K562 (cell line): Measurements from ENCODE around the gene DLGAP1. TPM values are rescaled to one million over a fixed set of nuclear protein-coding genes. Genes with fewer than 3 reads are reported as not detected.

Source experiments
- BDP1 ChIP-seq: IDR thresholded peaks from 3 replicates; pipeline ENCODE4 v1.6.1; 2011; ENCODE audit not compliant: insufficient read length, insufficient read depth
- BRD4 ChIP-seq: fragments of 200-600 bp; sonication (generic); IDR thresholded peaks from 2 replicates; pipeline ENCODE4 v1.6.1; 2017; ENCODE audit warnings: inconsistent platforms
- CC2D1A ChIP-seq: fragments of 450-650 bp; IDR thresholded peaks from 2 replicates; pipeline ENCODE4 v1.6.1; 2017; ENCODE audit warnings: mild to moderate bottlenecking
- CEBPG ChIP-seq, 3 experiments: fragments of 200-800 bp in 1 of 3; sonication (Bioruptor generic) in 1 of 3; sonication (generic) in 1 of 3; formaldehyde crosslinking in 1 of 3; IDR thresholded peaks in 2 of 3; conservative IDR thresholded peaks in 1 of 3; 2 replicates each; pipeline versions ENCODE4 v1.6.1 to v1.8.0; 2016 to 2022; ENCODE audit warnings: missing compliant biosample characterization in 2 of 3, missing genetic modification characterization in 2 of 3, mild to moderate bottlenecking in 1 of 3, missing genetic modification reagents in 1 of 3
- DDX20 ChIP-seq: fragments of 450-650 bp; IDR thresholded peaks from 2 replicates; pipeline ENCODE4 v1.6.1; 2016; ENCODE audit warnings: missing genetic modification characterization, low read depth, mild to moderate bottlenecking, missing compliant biosample characterization, moderate library complexity
- FOS ChIP-seq: IDR thresholded peaks from 3 replicates; pipeline ENCODE4 v1.6.1; 2011; ENCODE audit not compliant: insufficient read length; ENCODE audit errors: extremely low read depth
- FOXJ2 ChIP-seq: fragments of 200-800 bp; sonication (Bioruptor generic); IDR thresholded peaks from 2 replicates; pipeline ENCODE4 v1.6.1; 2016; ENCODE audit warnings: missing genetic modification characterization, missing compliant biosample characterization
- GATA2 ChIP-seq: sonication (generic); formaldehyde crosslinking; IDR thresholded peaks from 2 replicates; pipeline ENCODE4 v1.4.0; 2020; ENCODE audit warnings: mild to moderate bottlenecking, missing genetic modification reagents
- HIVEP1 ChIP-seq: fragments of 250-450 bp; sonication (Bioruptor Pico); IDR thresholded peaks from 2 replicates; pipeline ENCODE4 v1.4.0; 2020; ENCODE audit warnings: mild to moderate bottlenecking
- KDM4B ChIP-seq, 2 experiments: fragments of 450-650 bp in 1 of 2; sonication (generic) in 1 of 2; IDR thresholded peaks; 2 replicates each; pipeline ENCODE4 v1.6.1; 2016 to 2017; ENCODE audit warnings: borderline replicate concordance in 2 of 2, antibody characterized with exemption in 1 of 2, low read depth in 1 of 2, mild to moderate bottlenecking in 1 of 2
- MYNN ChIP-seq, 2 experiments: sonication (generic); formaldehyde crosslinking in 1 of 2; IDR thresholded peaks; 2 replicates each; pipeline versions ENCODE4 v1.5.0 to v1.6.1; 2016 to 2020; ENCODE audit warnings: antibody characterized with exemption in 1 of 2, missing genetic modification reagents in 1 of 2
- NR2C2 ChIP-seq, 2 experiments: fragments of 200-800 bp in 1 of 2; sonication (Bioruptor generic) in 1 of 2; sonication (generic) in 1 of 2; formaldehyde crosslinking in 1 of 2; IDR thresholded peaks; 2 replicates each; pipeline versions ENCODE4 v1.6.1 to v1.8.0; 2016 to 2022; ENCODE audit warnings: mild to moderate bottlenecking in 1 of 2, missing compliant biosample characterization in 1 of 2, missing genetic modification characterization in 1 of 2, missing genetic modification reagents in 1 of 2
- OTX1 ChIP-seq: fragments of 450-650 bp; formaldehyde crosslinking; IDR thresholded peaks from 2 replicates; pipeline ENCODE4 v1.4.0; 2022; ENCODE audit warnings: mild to moderate bottlenecking
- RCOR1 ChIP-seq, 2 experiments: IDR thresholded peaks; 2 replicates each; pipeline ENCODE4 v1.6.1; 2012; ENCODE audit warnings: low read depth in 2 of 2, low read length in 2 of 2, borderline replicate concordance in 1 of 2, improper control_type of control experiment in 1 of 2
- TAF9B ChIP-seq: fragments of 450-650 bp; IDR thresholded peaks from 2 replicates; pipeline ENCODE4 v1.6.1; 2018; ENCODE audit warnings: mild to moderate bottlenecking; ENCODE audit not compliant: partially characterized antibody
- TCF3 ChIP-seq: sonication (generic); formaldehyde crosslinking; IDR thresholded peaks from 2 replicates; pipeline ENCODE4 v1.4.0; 2020; ENCODE audit warnings: mild to moderate bottlenecking, missing genetic modification reagents
- ZBED1 ChIP-seq: IDR thresholded peaks from 2 replicates; pipeline ENCODE4 v1.6.1; 2014
- ZFP36 ChIP-seq: fragments of 150-350 bp; IDR thresholded peaks from 2 replicates; pipeline ENCODE4 v1.6.1; 2018; ENCODE audit warnings: low read length, low read depth; ENCODE audit not compliant: partially characterized antibody
- ZNF121 ChIP-seq: sonication (generic); formaldehyde crosslinking; conservative IDR thresholded peaks from 2 replicates; pipeline ENCODE4 v1.8.0; 2022; ENCODE audit warnings: missing genetic modification reagents
- ZNF431 ChIP-seq: sonication (generic); formaldehyde crosslinking; IDR thresholded peaks from 2 replicates; pipeline ENCODE4 v1.8.0; 2022; ENCODE audit warnings: mild to moderate bottlenecking, missing genetic modification reagents
- ZNF445 ChIP-seq: fragments of 250-450 bp; sonication (Bioruptor Pico); IDR thresholded peaks from 2 replicates; pipeline ENCODE4 v1.4.0; 2020; ENCODE audit warnings: low read depth, mild to moderate bottlenecking, moderate library complexity
- ZNF57 ChIP-seq: fragments of 450-650 bp; formaldehyde crosslinking; IDR thresholded peaks from 2 replicates; pipeline ENCODE4 v1.4.0; 2020; ENCODE audit warnings: mild to moderate bottlenecking, moderate library complexity
- polyA plus RNA-seq, 8 experiments: library from polyadenylated mRNA; depleted of rRNA in 4 of 8; stranded (reverse) in 5 of 8; unstranded in 3 of 8; fragments of >200 nt; fragmentation: Nextera tagmentation in 2 of 8; fragmentation: Illumina TruSeq in 1 of 8; extraction: Ambion mirVana in 2 of 8; extraction: Trizol in 1 of 8; gene quantifications; 2 replicates each; pipeline versions ENCODE4 v1.2.1 to v1.2.3, GENCODE V29; 2011 to 2014; ENCODE audit warnings: inconsistent platforms in 1 of 8, missing spikeins in 1 of 8
- total RNA-seq, 7 experiments: library from RNA; depleted of rRNA in 6 of 7; stranded (reverse); fragments of >200 nt in 6 of 7; fragmentation: Illumina TruSeq in 2 of 7; extraction: Trizol in 2 of 7; gene quantifications; 2 replicates each; pipeline versions ENCODE4 v1.2.1 to v1.2.3, GENCODE V29; 2011 to 2021; ENCODE audit warnings: low replicate concordance in 1 of 7
- TF ChIP-seq, protein P1 (sequence below): fragments of 450-650 bp; IDR thresholded peaks from 2 replicates; pipeline ENCODE4 v1.6.1; 2016; ENCODE audit warnings: low read depth, mild to moderate bottlenecking, moderate library complexity
- TF ChIP-seq, protein P2 (sequence below): fragments of 250-450 bp; sonication (Bioruptor Pico); IDR thresholded peaks from 2 replicates; pipeline ENCODE4 v1.5.0; 2021
- TF ChIP-seq, protein P3 (sequence below): fragments of 450-650 bp; formaldehyde crosslinking; IDR thresholded peaks from 2 replicates; pipeline ENCODE4 v1.4.0; 2020; ENCODE audit warnings: mild to moderate bottlenecking, mixed read lengths
- TF ChIP-seq, protein P4 (sequence below): sonication (generic); formaldehyde crosslinking; IDR thresholded peaks from 2 replicates; pipeline ENCODE4 v1.9.0; 2022; ENCODE audit warnings: mild to moderate bottlenecking, missing genetic modification reagents

Gene DLGAP1
- total and polyA plus RNA-seq, 9 of the 15 experiments (the other 6 are each of a cell fraction or from before 2014, with no cell fraction given), result 0.04 to 0.22 (median 0.08) TPM

DNA sequence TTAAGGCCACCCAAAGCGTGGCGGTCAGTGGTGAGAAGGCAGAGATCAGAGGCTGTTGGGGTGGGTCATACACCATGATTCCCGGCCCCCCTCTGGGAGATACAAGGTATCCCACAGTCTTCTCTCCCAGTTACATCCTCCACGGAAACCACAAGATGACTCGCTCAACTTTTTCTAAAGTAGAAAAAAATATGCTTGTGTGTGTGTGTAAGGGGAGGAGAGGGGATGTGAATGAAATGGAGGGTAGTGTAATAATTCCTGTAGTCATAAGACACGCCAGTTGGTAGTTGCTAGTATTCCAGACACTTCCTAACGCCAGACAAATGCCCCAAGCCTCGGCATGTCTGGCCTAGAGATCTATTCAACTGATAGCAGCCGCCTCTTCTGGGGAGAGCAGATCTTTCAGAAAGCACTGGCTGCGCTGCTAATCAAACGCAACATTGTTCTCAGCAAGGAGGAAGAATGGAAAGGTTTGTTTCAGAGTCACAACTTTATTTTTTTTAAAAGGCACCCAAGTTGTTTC lies 861.7 kb downstream of the DLGAP1 start (continued):
- TF ChIP-seq, protein P1, sequence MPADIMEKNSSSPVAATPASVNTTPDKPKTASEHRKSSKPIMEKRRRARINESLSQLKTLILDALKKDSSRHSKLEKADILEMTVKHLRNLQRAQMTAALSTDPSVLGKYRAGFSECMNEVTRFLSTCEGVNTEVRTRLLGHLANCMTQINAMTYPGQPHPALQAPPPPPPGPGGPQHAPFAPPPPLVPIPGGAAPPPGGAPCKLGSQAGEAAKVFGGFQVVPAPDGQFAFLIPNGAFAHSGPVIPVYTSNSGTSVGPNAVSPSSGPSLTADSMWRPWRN, result no peak
- TF ChIP-seq CEBPG (CRISPR knock-in tag; IDR thresholded peaks at IDR 0.05) (no peak), CEBPG (tag; conservative IDR thresholded peaks at IDR 0.05 in 1 of 2, IDR thresholded peaks at IDR 0.05 in 1 of 2) (no peak), ZNF431 (CRISPR knock-in tag) (no peak), RCOR1 (IDR thresholded peaks at IDR 0.05; ENCODE audit: borderline replicate concordance in 1 of 2, low read depth in 2 of 2, low read length in 2 of 2) (peak in 1 of 2 experiments; percentile 6; a peak in 1 of 4 replicates), BRD4 (peak; percentile 65), TAF9B (no peak), OTX1 (CRISPR knock-in tag) (peak; percentile 82; the same call in 1 of the 2 replicates), ZNF121 (CRISPR knock-in tag) (no peak), ZBED1 (no peak), ZFP36 (no peak), MYNN (IDR thresholded peaks at IDR 0.05) (no peak), MYNN (CRISPR knock-in tag; IDR thresholded peaks at IDR 0.05) (no peak), ZNF57 (CRISPR knock-in tag) (no peak), ZNF445 (CRISPR knock-in tag) (peak; percentile 32; the same call in 1 of the 2 replicates), HIVEP1 (CRISPR knock-in tag) (no peak; the same call in 1 of the 2 replicates), DDX20 (tag) (no peak), BDP1 (no peak), FOS (no peak), KDM4B (IDR thresholded peaks at IDR 0.05; ENCODE audit: borderline replicate concordance in 2 of 2, low read depth in 1 of 2) (no peak), FOXJ2 (tag) (no peak), GATA2 (peak; percentile 92), NR2C2 (CRISPR knock-in tag; IDR thresholded peaks at IDR 0.05) (no peak), NR2C2 (tag; IDR thresholded peaks at IDR 0.05) (no peak), TCF3 (CRISPR knock-in tag) (peak; percentile 25), CC2D1A (no peak)
- TF ChIP-seq, protein P2, sequence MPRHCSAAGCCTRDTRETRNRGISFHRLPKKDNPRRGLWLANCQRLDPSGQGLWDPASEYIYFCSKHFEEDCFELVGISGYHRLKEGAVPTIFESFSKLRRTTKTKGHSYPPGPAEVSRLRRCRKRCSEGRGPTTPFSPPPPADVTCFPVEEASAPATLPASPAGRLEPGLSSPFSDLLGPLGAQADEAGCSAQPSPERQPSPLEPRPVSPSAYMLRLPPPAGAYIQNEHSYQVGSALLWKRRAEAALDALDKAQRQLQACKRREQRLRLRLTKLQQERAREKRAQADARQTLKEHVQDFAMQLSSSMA (CRISPR knock-in tag), result no peak
- TF ChIP-seq, protein P3, sequence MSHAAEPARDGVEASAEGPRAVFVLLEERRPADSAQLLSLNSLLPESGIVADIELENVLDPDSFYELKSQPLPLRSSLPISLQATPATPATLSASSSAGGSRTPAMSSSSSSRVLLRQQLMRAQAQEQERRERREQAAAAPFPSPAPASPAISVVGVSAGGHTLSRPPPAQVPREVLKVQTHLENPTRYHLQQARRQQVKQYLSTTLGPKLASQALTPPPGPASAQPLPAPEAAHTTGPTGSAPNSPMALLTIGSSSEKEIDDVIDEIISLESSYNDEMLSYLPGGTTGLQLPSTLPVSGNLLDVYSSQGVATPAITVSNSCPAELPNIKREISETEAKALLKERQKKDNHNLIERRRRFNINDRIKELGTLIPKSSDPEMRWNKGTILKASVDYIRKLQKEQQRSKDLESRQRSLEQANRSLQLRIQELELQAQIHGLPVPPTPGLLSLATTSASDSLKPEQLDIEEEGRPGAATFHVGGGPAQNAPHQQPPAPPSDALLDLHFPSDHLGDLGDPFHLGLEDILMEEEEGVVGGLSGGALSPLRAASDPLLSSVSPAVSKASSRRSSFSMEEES (CRISPR knock-in tag), result no peak
- TF ChIP-seq, protein P4, sequence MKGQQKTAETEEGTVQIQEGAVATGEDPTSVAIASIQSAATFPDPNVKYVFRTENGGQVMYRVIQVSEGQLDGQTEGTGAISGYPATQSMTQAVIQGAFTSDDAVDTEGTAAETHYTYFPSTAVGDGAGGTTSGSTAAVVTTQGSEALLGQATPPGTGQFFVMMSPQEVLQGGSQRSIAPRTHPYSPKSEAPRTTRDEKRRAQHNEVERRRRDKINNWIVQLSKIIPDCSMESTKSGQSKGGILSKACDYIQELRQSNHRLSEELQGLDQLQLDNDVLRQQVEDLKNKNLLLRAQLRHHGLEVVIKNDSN (CRISPR knock-in tag), result no peak
